ENCODE results near the gene LAMP2.

DNA sequence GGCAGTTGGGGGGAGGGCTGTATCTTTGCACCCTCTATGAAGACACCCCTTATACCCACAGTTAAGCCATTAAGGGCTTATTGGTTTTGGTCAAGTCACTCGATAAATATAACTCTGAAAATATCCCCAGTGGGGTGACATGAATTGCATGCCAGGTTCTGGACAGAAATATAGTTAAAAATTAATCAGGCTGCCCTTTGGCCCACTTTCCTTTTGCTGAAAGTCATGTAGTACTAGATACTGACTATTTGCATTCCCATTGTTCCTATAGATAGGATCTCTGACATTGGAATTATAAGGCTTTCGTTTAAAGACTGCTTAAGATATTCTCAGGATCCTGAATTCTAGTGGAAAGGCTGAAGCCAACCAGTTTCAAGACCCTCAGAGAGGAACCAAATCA lies 43.5 kb upstream of the LAMP2 start:
- TF ChIP-seq, protein P1, sequence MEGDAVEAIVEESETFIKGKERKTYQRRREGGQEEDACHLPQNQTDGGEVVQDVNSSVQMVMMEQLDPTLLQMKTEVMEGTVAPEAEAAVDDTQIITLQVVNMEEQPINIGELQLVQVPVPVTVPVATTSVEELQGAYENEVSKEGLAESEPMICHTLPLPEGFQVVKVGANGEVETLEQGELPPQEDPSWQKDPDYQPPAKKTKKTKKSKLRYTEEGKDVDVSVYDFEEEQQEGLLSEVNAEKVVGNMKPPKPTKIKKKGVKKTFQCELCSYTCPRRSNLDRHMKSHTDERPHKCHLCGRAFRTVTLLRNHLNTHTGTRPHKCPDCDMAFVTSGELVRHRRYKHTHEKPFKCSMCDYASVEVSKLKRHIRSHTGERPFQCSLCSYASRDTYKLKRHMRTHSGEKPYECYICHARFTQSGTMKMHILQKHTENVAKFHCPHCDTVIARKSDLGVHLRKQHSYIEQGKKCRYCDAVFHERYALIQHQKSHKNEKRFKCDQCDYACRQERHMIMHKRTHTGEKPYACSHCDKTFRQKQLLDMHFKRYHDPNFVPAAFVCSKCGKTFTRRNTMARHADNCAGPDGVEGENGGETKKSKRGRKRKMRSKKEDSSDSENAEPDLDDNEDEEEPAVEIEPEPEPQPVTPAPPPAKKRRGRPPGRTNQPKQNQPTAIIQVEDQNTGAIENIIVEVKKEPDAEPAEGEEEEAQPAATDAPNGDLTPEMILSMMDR (IDR thresholded peaks at IDR 0.05; ENCODE audit: control extremely low read depth in 1 of 3, insufficient read depth in 1 of 3, low read depth in 1 of 3, low read length in 3 of 3): no peak
- TF ChIP-seq ZNF274 (IDR thresholded peaks at IDR 0.05; ENCODE audit: borderline replicate concordance, extremely low read depth, low read length) (no peak), JUND (IDR thresholded peaks at IDR 0.05; ENCODE audit: low read length) (no peak), RAD21 (IDR thresholded peaks at IDR 0.05 in 1 of 2, conservative IDR thresholded peaks at IDR 0.05 in 1 of 2; ENCODE audit: low read depth in 2 of 2, low read length in 2 of 2) (no peak), POLR2A (IDR thresholded peaks at IDR 0.05; ENCODE audit: control extremely low read depth in 1 of 2, low read depth in 2 of 2, low read length in 2 of 2) (no peak), CBX5 (IDR thresholded peaks at IDR 0.05; ENCODE audit: low read depth, low read length) (no peak)
- TF ChIP-seq, protein P2, sequence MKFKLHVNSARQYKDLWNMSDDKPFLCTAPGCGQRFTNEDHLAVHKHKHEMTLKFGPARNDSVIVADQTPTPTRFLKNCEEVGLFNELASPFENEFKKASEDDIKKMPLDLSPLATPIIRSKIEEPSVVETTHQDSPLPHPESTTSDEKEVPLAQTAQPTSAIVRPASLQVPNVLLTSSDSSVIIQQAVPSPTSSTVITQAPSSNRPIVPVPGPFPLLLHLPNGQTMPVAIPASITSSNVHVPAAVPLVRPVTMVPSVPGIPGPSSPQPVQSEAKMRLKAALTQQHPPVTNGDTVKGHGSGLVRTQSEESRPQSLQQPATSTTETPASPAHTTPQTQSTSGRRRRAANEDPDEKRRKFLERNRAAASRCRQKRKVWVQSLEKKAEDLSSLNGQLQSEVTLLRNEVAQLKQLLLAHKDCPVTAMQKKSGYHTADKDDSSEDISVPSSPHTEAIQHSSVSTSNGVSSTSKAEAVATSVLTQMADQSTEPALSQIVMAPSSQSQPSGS (IDR thresholded peaks at IDR 0.05; ENCODE audit: low read length): no peak
- TF ChIP-seq, protein P3, sequence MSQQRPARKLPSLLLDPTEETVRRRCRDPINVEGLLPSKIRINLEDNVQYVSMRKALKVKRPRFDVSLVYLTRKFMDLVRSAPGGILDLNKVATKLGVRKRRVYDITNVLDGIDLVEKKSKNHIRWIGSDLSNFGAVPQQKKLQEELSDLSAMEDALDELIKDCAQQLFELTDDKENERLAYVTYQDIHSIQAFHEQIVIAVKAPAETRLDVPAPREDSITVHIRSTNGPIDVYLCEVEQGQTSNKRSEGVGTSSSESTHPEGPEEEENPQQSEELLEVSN (IDR thresholded peaks at IDR 0.05): no peak
